GM12892 (cell line): ENCODE data around the gene CHL1.

ENCODE experiments used
- POLR2A ChIP-seq: IDR thresholded peaks from 2 replicates; pipeline ENCODE4 v1.6.1; 2011; ENCODE audit warnings: low read depth, low read length, control low read depth
- POLR2AphosphoS5 ChIP-seq: IDR thresholded peaks from 2 replicates; pipeline ENCODE4 v1.6.1; 2011; ENCODE audit warnings: low read depth, low read length, control low read depth
- TAF1 ChIP-seq: IDR thresholded peaks from 2 replicates; pipeline ENCODE4 v1.6.1; 2011; ENCODE audit warnings: low read depth, mild to moderate bottlenecking, control low read depth, low read length, borderline replicate concordance

DNA sequence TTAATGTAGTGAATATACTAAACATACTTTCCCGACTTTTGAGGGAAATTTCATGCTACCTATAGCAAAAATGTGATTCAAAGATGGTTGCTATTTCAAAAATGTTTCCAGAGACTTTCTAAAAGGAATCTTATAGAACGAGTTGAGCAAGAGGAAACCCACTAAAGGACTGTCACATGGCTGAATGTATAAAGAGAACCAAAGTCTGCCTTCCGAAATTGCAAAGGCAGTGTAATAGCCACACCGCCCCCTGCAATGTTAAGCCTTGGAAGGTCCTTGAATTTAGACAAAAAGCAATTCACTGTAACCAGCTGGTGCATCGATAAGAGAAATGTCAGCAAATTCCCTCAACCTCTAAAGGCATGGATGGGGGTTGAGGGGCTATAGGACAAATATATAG is 142.8 kb downstream of the CHL1 start:
- TF ChIP-seq POLR2A (no peak), POLR2AphosphoS5 (no peak), TAF1 (no peak)
